Forelimb muscle (tissue), 1 donor: ENCODE measurements around the gene RARB. TPM values are rescaled to one million over a fixed set of nuclear protein-coding genes. Genes with fewer than 3 reads are reported as not detected.

ENCODE experiments used
- DNase-seq: peaks from one replicate; pipeline ENCODE4 v3.0.0-alpha.2; 2013; ENCODE audit warnings: low read depth
- polyA plus RNA-seq: library from polyadenylated mRNA; unstranded; fragments of 120-200 nt; gene quantifications from one replicate; pipeline ENCODE4 v1.2.1, GENCODE V29; 2013; ENCODE audit not compliant: insufficient read length

Gene RARB
- polyA plus RNA-seq, 1 donor, result 10.5 TPM

DNA sequence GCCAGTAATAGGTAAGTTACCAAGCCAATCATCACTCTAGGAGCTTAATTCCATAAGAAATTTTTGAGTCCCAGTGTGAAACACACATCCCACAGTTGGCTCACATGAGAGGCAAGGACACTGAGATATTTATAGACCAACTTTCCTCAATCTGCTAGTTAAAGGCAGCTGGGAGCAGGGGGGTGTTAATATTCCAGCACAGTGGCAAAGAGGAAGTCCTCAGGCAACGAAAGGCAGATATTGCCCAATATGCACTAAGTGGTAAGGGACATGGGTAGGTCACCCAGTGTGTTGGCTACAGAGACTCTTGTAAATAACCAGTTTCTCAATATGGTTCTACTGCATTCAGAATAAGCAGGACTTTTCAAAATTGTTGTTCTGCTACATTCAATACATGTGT, 175.6 kb downstream of the RARB start:
- DNase-seq, result no peak

DNA sequence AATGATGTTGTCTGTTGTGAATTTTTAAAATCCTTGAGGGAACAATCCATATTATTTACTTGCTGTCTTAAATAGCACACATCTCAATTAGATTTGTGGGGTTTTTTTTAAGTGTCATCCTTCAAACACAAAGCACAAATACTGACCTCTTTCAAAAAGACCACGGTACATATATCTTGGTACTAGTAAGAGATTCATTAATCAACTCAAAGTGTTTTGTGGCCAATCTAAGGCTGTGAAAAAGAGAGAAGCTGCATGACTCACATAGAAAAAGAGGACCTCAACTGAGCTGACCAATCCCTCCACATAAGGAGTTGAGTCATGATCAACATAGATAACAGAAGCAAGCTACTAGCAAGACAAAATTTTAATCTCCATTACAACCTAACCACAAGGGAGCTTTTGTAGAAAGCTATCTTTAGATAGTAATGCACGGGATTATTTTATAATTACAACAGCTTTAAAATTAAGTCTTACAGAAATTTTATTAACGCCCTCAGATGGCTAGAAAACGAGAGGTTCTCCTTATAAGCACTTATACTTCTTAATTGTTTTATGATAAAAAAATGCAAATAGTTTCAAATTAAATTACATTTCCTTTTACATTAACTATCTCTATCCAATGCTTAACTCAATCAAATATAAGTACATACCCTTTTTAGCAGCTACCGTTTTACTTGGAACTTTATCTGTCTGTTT, 176.2 kb downstream of the RARB start:
- DNase-seq, result no peak

DNA sequence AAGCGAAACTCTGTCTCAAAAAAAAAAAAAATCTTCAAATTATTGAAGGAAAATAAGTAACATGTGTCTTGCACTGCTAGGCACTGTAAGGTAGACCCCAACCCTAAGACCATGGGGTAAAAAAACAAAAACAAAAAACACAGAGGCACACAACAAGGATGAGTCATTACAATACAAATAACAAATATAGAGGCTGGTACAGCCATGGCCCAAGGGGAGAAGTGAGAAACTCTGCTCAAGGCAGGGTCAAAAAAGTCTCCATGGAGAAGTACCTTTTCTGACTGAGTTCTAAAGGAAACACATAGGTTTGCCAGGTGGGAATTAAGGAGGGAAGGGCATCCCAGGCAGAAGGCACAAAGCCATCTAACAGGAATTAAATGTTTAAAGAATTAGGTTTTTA, 182.1 kb downstream of the RARB start:
- DNase-seq, result no peak

GRCh38 chr3:25610779-25611178, 182.7 kb downstream of the RARB start:
- DNase-seq, result no peak

- no peak for DNase-seq
These were observed 183.1 kb downstream of the RARB start for GRCh38 chr3:25611193-25611592.

GRCh38 chr3:25618028-25618427, 190.0 kb downstream of the RARB start:
- no peak for DNase-seq

DNA sequence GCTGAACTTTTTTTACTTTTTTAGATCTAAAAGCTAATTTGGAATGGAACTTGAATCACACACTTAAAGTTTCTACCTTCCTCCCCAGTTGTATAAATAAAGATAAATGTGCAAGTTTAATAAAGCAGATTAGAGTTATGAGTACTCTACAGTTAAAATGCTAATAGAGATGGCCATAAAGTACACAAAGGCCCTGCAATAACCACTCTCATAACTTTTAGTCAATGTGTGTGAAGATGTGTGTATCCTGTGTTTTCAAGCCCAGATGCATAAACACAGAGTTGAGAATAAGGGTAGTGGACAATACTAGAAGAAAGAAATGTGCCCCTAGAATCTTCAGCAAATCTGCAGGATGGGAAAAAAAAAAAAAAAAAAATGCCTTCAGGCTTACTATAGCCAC, 191.3 kb downstream of the RARB start:
- no peak for DNase-seq

DNA sequence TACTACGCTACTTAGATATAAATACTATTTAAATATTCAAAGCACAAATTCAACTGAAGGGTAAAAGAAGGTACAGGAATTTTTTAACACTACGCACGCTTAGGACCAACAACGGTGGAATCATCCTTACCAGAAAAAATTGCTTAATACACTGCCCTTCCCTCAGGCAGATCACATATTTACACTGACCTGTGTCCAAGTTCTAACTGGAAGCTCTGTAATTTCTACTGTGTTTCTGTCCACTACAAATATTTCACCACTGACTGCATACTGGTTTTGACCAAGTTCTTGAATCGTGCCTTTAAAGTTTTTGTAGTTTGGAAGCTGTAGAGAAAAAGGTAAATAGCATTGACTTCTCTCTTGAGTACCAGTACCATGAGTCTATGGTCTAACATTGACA, 192.4 kb downstream of the RARB start:
- DNase-seq, result no peak

GRCh38 chr3:25621087-25621486, 193.0 kb downstream of the RARB start:
- DNase-seq, result no peak

DNA sequence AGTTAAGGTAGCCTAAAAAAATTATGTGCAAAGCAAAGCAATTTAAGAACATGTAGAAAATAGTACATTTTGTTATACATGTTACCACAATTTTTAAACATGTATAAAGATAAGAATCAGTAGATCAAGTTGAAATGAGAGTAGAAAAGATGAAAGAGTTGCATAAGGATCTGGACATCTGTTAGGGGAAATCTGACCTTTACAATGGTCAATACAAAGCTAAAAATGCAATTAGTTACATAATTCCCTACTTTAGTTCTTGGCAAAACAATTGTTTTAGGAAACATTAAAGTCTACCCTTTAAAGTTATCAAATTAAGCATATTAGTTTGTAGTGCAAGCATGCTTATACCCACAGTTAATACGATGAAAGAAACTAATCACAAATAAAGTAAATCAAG, 203.9 kb downstream of the RARB start:
- DNase-seq, result no peak

DNA sequence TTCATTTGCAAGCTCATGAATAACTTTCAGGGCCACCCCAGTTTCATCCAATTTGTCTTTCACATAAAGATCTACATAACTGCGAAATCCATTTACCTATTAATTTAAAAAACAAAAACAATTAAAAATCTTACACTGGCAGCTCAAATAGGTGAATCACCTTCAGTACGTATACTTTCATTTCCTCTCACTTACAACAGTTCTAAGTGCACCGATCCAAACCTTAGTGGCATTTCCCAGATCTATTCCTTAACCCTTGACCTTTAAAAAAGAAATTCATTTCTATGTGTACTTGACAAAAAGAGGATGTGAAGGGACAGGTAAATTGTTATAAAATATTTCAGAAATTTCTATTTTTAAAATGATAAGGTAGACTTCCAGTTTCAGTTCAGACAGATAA, 205.9 kb downstream of the RARB start:
- DNase-seq, result no peak

GRCh38 chr3:25635038-25635437, 207.0 kb downstream of the RARB start:
- DNase-seq, result no peak

Other genes starting within 250 kb of the RARB start
- 108 TPM for gene TOP2B, start 236.6 kb downstream of the RARB start, polyA plus RNA-seq